GM21576 (cell line): ENCODE measurements around the gene PHTF2.

Experiments used
- ATAC-seq: cut with Tn5 transposase; IDR thresholded peaks from one replicate; pipeline ENCODE4 v1.9.1; 2021; ENCODE audit warnings: mild to moderate bottlenecking, moderate library complexity; ENCODE audit not compliant: unreplicated experiment

The PHTF2 gene

GRCh38 chr7:77918676-77919075, 120.1 kb downstream of the PHTF2 start:
- no peak for ATAC-seq

- no peak for ATAC-seq
These were observed 124.8 kb downstream of the PHTF2 start for GRCh38 chr7:77923419-77923818.

GRCh38 chr7:77930496-77930895, 131.9 kb downstream of the PHTF2 start:
- ATAC-seq, result no peak

GRCh38 chr7:77931841-77932240, 133.3 kb downstream of the PHTF2 start:
- no peak for ATAC-seq

- ATAC-seq, result no peak
These were observed 134.8 kb downstream of the PHTF2 start for GRCh38 chr7:77933394-77933793.

- ATAC-seq, result no peak
These were observed 137.2 kb downstream of the PHTF2 start for GRCh38 chr7:77935652-77936348.

DNA sequence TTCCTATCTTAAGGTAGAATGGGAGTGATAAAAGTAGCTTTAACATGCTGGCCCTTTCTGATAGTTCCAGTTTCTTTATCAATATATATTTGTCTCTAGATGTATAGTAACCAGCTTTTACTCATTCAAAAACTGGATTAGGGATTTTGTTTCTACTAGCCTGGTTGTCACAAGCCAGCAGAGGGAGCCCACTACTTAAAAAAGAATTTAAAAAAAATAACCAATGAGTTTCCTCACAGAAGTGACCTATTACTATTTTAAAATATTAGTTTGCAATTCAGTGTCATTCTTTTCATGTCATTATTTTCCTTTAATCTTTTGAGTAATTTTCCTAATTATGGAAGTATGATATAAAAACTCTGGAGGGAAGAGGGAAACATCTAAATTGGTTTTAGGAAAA, 142.1 kb downstream of the PHTF2 start:
- ATAC-seq, result peak; percentile 51

DNA sequence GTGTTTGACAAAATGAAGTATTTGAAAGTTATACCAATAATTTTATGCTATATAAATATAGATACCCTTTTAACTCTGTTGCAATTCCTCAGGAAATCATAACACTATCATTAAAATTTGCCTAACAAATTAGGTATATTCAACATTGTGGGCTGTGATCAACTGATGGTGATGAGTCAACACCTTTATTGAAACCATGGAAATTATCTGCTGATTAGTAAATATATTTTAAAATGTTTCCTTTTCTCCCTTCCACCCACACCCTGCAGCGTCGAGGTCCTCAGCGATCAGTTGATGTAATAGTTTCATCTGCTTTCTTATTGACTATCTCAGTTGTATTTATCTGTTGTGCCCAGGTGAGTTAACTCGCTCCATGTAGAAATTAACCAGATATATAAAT, 143.9 kb downstream of the PHTF2 start:
- ATAC-seq, result no peak

- no peak for ATAC-seq
These were observed 145.9 kb downstream of the PHTF2 start for GRCh38 chr7:77944183-77945182.

GRCh38 chr7:77950548-77950947, 152.0 kb downstream of the PHTF2 start:
- no peak for ATAC-seq

- ATAC-seq, result no peak
These were observed 156.4 kb downstream of the PHTF2 start for GRCh38 chr7:77954773-77955555.

- ATAC-seq, result no peak
These were observed 159.9 kb downstream of the PHTF2 start for GRCh38 chr7:77958436-77958835.

- no peak for ATAC-seq
These were observed 160.5 kb downstream of the PHTF2 start for GRCh38 chr7:77959080-77959479.

DNA sequence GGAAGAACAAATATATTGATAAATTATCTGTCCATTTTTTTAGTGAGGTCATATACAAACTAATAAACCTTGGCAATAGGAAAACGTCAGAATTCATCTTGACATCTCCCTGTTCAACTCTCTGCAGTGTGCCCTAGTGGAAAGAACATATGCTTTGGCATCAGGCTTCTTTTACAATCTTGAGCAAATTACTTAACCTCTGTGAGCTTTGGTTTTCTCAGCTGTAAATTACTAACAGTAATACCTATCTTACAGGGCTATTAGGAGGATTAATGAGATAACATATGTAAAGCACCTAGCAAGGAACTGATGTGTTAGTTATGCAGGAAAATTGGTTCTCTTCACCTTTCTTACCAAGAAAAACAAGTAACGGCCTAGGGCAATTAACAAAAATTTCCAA, 161.8 kb downstream of the PHTF2 start:
- ATAC-seq, result no peak

DNA sequence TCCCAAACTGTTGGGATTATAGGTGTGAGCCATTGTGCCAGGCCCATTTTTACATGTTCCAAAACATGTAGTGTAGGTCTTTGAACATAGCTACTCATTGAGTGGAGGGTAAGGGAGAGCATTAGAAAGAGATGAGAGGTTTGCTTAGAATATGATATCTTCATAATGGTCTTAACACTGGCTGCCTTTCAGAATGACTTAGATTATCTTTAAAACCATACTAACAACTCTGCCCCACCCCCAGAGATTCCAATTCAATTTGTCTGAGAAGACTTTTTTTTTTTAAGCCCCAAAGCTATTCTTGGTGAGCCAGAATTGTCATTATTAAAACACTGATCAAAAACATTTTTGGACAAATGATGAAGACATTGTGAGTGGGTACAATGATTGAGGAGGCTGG, 168.9 kb downstream of the PHTF2 start:
- no peak for ATAC-seq

DNA sequence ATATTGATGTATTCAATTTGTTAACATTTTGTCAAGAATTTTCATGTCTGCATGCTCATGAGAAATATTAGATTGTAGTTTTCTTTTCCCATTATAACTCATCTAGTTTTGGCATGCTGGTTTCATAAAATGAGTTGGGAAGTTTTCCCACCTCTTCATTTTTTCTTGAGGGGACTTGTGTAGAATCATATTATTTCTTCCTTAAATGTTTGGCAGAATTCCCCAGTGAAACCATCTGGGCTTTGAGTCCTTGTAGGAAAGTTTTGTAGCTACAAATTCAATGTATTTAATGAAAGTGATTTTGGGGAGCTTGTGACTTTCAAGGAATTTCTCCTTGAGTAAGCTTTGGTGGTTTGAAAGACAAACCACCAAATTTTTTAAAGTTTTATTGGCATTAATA, 173.2 kb downstream of the PHTF2 start:
- ATAC-seq, result no peak

GRCh38 chr7:77975672-77976480, 177.3 kb downstream of the PHTF2 start:
- no peak for ATAC-seq

- ATAC-seq, result no peak
These were observed 180.6 kb downstream of the PHTF2 start for GRCh38 chr7:77979219-77979618.

DNA sequence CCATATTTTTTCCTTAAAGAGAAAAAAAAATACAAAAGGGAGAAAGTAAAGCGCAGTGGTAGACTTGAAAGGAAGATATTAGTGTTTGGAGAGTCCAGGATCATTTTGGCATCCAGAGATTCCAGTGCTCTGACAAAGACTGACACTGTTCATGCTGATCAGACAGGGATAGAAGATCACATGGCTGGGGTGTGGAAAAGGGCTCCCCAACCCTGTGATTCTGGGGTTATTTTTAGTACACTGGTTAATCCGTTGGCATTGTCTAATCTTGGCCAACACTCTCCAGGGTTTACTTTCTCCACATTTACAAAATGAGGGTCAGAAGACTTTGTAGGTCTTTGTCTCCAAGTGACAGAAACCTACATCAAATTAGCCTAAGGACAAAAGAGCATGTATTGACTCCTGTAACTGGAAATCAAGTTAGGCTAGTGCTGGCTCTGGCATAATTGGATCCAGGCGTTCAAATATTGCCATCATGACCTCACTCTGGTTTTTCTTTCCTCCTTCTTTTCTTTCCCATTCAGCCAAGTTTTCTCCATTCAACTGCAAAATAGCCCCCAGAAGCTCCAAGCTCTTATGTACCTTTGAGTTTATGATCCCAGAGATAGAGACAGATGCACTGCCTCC, 181.6 kb downstream of the PHTF2 start:
- ATAC-seq, result no peak
